ENCODE results near the gene FLNC. TPM values are rescaled to one million over a fixed set of nuclear protein-coding genes. Genes with fewer than 3 reads are reported as not detected.

The FLNC gene
- total and polyA plus RNA-seq, 2 of the 13 experiments (the other 11 are each of a cell fraction or from before 2014, with no cell fraction given): 0.02 TPM; not detected in 1

- TF ChIP-seq ZNF18 (CRISPR knock-in tag; IDR thresholded peaks at IDR 0.05; ENCODE audit: insufficient replicate concordance) (peak; percentile 58), ZBTB7A (CRISPR knock-in tag; IDR thresholded peaks at IDR 0.05) (no peak), TMF1 (CRISPR knock-in tag; IDR thresholded peaks at IDR 0.05; ENCODE audit: low read depth) (no peak), CBFB (CRISPR knock-in tag; IDR thresholded peaks at IDR 0.05) (no peak), ZNF691 (CRISPR knock-in tag; IDR thresholded peaks at IDR 0.05; ENCODE audit: borderline replicate concordance, low read depth) (no peak), SAP130 (CRISPR knock-in tag; IDR thresholded peaks at IDR 0.05; ENCODE audit: low read depth) (no peak), PTBP1 (IDR thresholded peaks at IDR 0.05; ENCODE audit: low read depth, low read length, poor library complexity, severe bottlenecking) (no peak), RAD21 (CRISPR knock-in tag; IDR thresholded peaks at IDR 0.05) (no peak; the same call in 1 of the 2 replicates), E2F5 (CRISPR knock-in tag; conservative IDR thresholded peaks at IDR 0.05) (no peak), TCF7L2 (IDR thresholded peaks at IDR 0.05; ENCODE audit: low read depth, low read length) (no peak), KIAA2018 (CRISPR knock-in tag; IDR thresholded peaks at IDR 0.05; ENCODE audit: borderline replicate concordance) (no peak), SNRNP70 (IDR thresholded peaks at IDR 0.05; ENCODE audit: low read depth, low read length) (no peak), KDM6A (CRISPR knock-in tag; IDR thresholded peaks at IDR 0.05; ENCODE audit: low read depth) (no peak)
- TF ChIP-seq, protein P1, sequence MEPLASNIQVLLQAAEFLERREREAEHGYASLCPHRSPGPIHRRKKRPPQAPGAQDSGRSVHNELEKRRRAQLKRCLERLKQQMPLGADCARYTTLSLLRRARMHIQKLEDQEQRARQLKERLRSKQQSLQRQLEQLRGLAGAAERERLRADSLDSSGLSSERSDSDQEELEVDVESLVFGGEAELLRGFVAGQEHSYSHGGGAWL (CRISPR knock-in tag; IDR thresholded peaks at IDR 0.05): no peak
- TF ChIP-seq, protein P2, sequence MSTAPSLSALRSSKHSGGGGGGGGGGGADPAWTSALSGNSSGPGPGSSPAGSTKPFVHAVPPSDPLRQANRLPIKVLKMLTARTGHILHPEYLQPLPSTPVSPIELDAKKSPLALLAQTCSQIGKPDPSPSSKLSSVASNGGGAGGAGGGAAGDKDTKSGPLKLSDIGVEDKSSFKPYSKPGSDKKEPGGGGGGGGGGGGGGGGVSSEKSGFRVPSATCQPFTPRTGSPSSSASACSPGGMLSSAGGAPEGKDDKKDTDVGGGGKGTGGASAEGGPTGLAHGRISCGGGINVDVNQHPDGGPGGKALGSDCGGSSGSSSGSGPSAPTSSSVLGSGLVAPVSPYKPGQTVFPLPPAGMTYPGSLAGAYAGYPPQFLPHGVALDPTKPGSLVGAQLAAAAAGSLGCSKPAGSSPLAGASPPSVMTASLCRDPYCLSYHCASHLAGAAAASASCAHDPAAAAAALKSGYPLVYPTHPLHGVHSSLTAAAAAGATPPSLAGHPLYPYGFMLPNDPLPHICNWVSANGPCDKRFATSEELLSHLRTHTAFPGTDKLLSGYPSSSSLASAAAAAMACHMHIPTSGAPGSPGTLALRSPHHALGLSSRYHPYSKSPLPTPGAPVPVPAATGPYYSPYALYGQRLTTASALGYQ (CRISPR knock-in tag; IDR thresholded peaks at IDR 0.05): no peak
These were observed 39.1 kb downstream of the FLNC start (continued) for GRCh38 chr7:128869138-128869943.
